Frontal cortex (tissue), 4 donors: Measurements from ENCODE around the gene MAP2K5. TPM values are rescaled to one million over a fixed set of nuclear protein-coding genes. Genes with fewer than 3 reads are reported as not detected.

ENCODE experiments used
- DNase-seq, 2 donors: peaks; one replicate each; pipeline ENCODE4 v3.0.0; 2012; ENCODE audit warnings: low spot score in 2 of 2
- FAIRE-seq: peaks from 2 replicates; lab custom pipeline; 2012; peaks lifted over from hg19 to GRCh38; lab: Jason Lieb, UNC
- total RNA-seq: library from RNA; depleted of rRNA; stranded (reverse); fragments of >200 nt; gene quantifications from one replicate; pipeline ENCODE4 v1.2.3, GENCODE V29; 2014
- donor health status: control.
- donor health status: control.
- donor health status: control.

The MAP2K5 gene
- total RNA-seq, 1 donor from 2014 or later: 11.0 TPM

DNA sequence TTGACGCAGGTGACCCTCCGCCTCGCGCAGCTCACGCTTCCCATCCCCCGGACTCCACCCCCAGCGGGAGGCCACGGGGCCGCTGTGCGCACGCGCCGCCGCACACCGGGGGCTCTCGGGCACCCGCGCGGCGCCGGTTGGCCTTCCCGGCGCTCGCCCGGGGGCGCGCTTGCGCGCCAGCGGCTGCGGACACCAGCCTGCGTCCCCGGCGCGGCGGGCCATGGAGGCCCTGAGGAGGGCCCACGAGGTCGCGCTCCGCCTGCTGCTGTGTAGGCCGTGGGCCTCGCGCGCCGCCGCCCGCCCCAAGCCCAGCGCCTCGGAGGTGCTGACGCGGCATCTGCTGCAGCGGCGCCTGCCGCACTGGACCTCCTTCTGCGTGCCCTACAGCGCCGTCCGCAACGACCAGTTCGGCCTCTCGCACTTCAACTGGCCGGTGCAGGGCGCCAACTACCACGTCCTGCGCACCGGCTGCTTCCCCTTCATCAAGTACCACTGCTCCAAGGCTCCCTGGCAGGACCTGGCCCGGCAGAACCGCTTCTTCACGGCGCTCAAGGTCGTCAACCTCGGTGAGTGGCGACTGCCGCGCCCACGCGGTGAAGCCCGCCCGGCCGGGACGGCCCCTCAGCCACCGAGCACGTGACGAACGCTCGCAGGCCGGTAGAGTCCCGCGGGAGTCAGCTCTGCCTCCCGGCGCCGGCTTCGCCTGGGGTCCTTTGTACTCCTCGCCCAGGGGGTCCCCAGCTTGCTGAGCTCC, 21.3 kb upstream of the MAP2K5 start, which contains the start of gene C15orf61:
TSS of gene C15orf61 (plus strand) at position 103 of the 754 bp plus-strand sequence. CDS start at position 221, 118 bp downstream.
- FAIRE-seq (no peak), DNase-seq (peak; percentile 81 to 88)

DNA sequence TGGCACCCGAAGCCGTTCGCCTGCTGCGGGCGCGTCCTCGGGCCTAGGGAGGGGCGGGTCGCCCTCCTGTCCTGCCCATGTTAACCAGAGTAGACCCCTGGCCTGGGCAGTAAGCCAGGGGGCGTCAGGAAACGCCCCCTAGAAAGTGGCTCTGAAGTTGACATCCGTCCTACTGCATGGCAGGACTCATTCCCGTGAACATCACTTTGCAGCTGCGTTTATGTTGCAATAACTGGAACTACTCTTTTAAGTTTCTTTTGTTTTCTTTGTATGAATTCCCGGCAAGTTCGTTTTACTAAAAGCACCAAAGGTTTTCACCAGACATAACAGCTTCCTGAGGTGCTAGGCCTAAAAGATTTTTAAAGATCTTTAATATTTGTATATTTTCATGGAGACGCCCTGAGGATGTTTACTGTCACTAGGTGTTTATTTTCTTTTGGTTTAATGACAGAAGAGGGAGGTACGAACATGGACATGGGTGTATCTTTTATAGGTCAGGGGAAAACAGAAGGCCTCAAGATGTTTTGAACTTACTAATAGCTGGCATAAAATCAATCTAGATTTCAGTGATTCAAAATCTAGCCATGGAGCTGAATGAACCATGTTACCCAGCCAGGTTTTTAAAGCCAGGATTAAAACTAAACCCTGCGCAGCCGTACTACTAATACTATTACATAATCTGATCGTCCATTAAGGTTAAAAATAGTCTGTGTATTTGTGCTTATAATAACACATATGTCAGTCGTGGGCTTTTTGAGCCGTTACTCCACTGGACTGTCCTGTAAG, 20.5 kb upstream of the MAP2K5 start:
- FAIRE-seq (no peak), DNase-seq (peak in 1 of 2 donors; percentile 24)

DNA sequence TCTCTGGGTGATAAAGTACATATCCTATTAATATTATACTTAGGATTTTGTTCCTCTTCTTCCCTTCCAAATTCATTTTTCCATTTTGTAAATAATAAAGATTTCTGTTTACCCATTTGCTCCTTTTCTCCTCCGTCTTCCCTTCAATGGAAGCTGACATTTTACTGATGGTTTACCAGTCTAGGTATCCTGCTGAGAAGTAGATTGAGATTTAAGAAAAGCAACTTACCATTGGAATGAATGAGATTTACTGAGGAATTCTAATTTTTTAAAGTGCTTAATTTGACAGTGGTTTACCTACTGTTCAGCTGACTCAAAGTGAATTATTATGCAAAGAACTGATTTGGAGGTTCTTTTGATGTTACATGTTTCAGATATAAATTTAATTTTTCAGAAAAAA, 19.2 kb upstream of the MAP2K5 start:
- no peak for DNase-seq
- no peak for FAIRE-seq

DNA sequence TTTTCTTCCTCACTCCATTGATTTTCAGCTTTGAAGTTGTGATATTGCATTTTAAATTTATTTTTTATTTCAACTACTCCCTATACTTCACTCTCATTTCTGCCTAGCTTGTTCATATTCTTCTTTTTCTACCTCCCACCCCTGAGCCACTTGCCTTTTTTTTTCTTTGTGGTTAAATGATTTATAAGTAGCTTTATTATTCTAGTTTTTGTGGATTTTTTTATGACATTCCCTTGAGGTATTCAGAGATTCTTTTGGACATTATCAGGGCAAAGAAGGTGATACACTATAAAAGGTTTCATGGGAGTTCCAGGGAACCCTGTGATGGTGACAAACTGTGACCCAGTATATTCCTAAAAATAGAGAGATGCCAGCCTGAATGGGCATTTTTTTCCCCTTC, 18.3 kb upstream of the MAP2K5 start:
- FAIRE-seq: no peak
- DNase-seq: no peak

DNA sequence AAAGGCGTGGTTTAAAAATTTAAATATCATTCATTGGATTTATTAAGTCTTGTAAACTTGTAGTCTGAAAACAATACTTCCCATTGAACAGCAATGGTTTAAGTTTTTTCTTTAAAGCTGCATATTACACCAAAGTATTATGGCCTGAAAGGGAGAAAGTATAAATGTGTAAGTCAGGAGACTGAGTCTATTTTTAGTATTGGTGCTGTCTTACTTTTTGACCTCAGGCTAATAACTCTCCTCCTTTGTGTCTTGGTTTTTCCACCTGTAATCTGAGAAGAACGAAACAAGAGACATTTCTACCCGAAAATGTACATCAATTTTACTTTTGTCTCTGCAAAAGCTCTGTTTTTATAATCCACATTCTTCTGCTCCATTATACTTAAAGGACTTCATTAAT, 14.0 kb upstream of the MAP2K5 start:
- DNase-seq: no peak
- no peak for FAIRE-seq

DNA sequence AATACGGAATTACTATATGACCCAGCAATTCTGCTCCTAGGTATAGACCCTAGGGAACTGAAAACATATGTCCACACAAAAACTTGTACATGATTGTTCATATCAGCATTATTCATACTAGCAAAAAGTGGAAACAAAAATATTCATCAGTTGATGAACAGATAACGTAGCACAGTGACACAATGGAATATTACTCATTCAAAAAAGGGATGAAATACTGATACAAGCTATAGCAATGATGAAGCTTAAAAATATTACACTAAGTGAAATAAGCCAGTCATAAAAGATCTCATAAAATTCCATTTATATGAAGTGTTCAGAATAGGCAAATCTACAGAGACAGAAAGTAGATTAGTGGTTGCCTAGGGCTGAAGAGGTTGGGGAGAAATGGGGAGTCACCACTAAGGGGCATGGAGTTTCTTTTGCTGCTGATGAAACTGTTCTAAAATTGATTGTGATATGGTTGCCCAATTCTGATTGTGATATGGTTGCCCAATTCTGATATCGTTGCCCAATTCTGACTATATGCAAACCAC, 11.1 kb upstream of the MAP2K5 start:
- DNase-seq (no peak), FAIRE-seq (no peak)

DNA sequence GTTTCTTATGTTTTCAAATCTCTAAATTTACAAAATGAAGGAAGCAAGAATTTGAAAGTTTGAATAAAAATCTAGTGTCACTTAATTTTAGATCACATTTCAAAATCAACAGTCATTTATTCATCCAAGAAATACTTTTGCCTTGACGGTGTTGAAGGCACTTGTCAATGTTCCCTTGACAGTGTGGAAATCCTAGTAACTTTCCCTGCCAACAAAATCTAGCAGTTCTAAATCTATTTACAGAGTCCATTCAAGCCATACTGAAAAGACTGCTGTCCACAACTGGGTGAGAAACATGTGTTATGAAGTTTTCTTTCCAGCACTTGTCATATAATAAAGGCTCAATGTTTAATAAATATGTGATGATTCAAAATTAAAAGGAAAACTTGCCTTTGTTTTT, 8.6 kb upstream of the MAP2K5 start:
- FAIRE-seq (no peak), DNase-seq (no peak)

DNA sequence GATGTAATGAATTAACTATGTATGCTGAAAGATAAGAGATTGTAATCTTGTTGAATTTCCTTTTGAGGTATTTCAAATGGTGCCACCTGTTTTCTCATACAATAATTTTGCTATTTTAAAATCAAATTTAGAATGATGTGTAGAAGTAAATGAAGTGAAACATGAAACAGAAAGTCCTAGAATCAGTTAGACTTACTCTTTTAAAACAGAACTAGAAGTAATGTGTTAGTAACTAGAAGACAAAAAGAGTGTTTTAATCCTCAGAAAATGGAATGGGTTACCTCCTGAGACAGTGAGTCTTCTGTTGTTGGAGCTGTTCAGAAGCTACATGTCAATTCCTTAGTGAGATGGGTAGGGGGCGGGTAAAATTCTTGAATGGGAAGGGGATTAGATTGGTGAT, 8.1 kb upstream of the MAP2K5 start:
- FAIRE-seq (no peak), DNase-seq (no peak)

DNA sequence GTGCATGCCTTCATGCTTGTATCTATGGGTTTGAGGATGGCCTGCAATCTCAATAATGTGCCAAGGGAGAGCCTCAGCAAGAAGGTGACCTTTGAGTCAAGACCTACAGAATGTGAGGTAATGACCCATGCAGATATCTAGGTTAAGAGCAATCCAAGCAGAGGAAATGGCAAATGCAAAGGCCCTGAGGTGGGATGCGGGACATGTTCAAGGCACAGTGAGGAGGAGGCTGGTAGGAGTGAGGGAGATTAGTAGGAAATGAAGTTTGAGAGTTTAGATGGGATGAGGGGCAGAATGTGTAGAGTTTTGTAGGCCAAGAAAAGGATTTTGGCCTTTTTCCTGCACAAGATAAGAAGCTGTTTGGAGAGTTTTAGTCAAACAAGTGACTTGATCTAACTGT, 4.7 kb upstream of the MAP2K5 start:
- DNase-seq: no peak
- no peak for FAIRE-seq

DNA sequence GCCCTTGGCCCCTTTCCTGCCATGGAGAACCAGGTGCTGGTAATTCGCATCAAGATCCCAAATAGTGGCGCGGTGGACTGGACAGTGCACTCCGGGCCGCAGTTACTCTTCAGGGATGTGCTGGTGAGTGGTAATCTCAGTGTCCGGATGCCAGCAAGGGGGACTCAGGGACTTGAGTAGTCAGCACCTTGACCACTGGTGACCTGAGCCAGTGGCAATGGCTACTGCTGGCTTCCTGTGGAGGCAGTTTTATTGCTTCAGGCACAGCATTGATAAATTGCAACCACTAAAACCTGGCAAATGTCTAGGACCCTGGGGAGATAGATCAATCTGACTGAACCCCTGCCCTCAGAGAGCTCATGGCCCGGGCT, 830 bp downstream of the MAP2K5 start:
- DNase-seq: peak; percentile 15 to 37
- no peak for FAIRE-seq

DNA sequence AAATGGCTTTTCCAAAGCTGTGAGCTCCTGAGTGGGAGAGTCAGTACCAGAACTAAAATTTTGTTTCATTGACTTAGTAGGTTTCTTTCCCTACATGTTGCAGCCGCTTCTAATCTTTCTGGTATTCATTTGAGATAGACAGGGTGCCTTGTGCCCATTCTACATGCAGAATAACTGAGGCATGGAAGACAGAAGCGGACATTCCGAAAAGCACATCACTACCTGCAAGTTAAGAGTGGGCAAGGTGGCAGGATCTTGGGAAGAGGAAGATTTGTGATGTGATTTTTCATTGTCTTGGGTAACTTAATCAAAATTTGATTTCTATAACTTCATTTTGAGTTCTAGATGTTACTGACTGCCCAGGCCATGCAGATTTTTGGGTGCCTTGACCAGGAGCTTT, 2.0 kb downstream of the MAP2K5 start:
- FAIRE-seq (no peak), DNase-seq (no peak)

DNA sequence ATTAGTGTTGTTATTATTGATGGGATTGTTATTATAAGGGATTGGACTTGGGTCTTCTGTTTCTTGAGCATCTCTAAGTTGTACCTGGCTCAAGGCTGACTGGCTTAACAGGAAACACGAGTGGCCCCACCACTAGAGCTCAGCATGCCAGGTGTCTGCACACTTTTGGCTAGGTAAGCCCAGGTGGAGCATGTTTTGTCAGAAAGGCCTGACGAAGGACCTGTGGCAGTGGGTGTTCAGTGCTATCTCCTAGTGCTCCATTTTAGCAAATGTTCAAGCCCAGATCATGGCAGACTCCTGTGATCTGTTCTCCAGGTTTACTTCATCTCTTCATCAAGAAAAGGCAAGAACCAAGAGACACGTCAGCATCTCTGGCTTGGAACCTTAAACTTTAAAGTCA, 3.4 kb downstream of the MAP2K5 start:
- FAIRE-seq (no peak), DNase-seq (no peak)

DNA sequence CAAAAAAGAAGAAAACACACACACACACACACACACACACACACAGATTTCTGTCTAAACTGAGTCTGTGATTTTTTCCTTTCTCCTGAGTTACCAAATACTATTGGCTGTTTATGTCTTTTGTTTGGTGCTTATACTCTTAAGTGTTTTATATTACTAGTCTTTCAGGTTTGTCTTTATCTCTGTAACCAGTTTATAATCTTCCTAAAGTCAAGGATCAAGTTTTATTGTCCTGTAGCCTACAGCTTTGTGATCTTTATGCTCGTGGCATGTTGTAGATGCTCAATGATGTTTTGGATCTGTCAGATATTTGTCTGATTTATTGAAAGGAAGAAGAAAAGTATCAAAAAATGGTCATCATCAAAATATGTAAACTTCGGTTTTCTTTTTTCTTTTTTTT, 4.6 kb downstream of the MAP2K5 start:
- DNase-seq: no peak
- no peak for FAIRE-seq

DNA sequence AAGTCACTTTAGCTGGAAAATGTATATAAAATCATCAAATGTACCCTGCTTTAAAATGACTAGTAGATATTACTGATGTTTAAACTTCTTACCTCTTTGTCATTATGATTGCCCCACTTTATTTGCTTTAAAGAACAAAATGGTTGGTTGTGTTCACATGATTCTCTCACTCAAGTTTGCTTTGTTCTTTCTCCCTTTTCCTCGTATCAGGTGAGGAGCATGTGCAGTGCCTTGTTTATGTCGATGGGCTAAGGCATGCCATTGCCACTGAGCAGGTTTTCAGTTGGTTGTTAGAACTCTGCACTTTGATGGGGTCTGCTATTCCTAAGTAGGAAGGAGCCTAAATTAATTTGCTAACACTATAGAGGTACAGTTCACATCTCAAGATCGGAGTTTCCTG, 5.3 kb downstream of the MAP2K5 start:
- no peak for DNase-seq
- no peak for FAIRE-seq

DNA sequence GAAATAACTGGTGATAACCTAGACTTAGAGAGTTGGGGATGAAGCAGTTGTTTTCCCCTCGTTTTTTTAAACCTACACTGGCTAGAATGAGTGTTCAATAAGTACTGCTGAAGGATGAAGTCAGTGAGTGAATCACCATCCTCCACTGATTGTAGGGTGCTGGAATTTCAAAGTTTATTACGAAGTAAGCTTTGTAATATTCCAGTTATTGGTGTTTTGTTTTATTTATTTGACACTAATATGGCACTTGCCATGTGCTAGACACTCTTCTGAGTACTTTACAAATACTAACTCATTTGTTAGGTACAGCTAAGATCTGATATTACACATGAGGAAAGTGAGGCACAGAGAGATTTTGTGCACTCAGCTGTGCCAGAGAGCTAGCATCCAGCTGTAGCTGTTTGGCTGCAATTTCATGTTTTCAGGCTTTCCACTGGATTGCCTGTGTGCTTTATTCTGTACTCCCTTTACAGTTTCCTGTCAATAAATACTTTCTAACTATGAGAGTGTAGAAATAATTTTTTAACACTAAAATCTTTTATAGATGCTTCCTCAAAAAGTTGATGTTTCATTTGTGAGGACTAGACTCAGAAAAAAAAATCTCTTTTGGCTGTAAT, 5.8 kb downstream of the MAP2K5 start:
- no peak for FAIRE-seq
- no peak for DNase-seq

DNA sequence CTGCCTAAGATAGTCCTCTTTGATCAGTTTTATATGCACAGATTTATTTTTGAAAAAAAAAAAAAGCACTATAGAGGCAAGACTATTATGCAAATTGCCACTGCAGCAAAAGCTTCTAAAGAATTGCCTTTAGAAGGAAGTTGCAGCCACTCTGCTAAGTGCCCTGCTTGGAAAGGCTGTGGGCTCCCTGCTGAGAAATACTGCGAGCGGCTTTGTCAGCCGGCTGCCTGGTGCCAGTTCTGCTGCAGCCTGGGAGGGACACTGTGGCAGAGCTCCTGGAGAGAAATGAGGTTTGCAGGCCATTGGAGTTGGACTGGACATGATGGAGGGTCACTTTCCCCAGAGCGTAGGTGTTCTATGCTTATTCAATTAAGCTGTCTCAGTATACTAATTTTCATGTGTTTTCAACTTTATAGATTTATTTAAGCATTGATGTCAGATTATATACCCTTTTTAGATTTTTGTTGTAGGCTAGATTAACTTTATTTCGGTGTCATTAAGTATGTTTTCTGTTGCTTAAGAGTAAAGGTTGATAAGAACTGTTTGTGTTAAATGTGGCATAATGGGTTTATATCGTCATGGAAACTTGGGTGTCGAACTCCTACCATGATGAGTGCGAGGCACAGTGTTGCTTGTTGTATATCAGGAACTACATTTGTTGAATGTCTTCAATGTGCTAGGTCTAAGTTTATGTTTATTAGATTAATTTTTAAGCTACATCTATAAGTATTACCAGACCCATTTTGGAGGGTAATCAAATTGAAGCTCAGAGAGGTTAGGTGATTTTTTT, 6.6 kb downstream of the MAP2K5 start:
- FAIRE-seq (no peak), DNase-seq (peak; percentile 24 to 39)

DNA sequence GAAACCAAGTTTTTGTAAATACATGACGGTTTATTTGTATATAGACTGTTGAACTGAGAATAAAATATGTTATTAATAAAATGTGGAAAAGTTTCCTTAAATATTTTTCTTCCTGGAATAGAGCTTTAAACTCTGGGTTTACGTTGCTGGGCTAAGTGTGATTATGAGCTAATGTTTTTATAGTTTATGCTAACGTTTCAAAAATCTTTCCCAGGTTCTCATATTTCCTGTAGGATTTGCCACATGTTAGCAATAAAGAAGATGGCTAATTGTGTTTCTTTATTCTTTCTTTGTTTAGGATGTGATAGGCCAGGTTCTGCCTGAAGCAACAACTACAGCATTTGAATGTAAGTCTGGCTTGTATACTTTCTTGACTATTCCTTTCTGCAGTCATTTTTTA, 7.2 kb downstream of the MAP2K5 start:
- FAIRE-seq (no peak), DNase-seq (no peak)

DNA sequence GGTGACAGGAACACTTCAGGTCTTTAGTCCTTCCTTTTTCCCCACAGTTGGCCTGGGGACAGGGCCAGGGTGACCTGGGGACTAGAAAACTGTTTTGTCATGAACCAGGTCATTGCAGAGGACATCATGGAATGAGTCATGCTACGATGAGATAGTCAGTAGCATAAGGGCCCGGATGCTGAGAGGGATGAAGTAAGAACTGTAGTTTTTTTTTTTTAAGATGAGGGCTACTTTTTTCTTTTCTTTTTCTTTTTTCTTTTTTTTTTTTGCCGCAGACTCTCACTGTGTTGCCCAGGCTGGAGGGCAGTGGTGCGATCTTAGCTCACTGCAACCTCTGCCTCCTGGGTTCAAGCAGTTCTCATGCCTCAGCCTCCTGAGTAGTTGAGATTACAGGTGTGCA, 8.0 kb downstream of the MAP2K5 start:
- DNase-seq (no peak), FAIRE-seq (no peak)

DNA sequence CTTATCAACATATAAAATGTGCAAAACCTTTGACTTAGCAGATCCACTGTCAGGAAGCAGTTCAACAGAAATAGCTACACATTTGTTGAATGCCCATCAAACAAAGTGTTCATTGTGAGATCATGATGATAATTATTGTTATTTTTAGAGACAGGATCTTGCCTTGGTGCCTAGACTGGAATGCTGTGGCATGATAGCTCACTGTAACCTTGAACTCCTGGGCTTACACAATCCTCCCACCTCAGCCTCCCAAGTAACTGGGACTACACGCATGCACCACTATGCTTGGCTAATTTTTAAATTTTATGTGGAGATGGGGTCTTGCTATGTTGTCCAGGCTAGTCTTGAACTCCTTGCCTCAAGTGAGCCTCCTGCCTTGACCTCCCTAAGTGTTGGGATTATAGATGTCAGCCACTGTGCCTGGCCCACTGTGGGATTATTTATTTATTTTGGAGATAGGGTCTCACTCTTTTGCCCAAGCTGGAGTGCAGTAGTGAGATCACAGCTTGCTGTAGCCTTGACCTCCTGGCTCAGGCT, 8.8 kb downstream of the MAP2K5 start:
- no peak for FAIRE-seq
- DNase-seq: no peak

DNA sequence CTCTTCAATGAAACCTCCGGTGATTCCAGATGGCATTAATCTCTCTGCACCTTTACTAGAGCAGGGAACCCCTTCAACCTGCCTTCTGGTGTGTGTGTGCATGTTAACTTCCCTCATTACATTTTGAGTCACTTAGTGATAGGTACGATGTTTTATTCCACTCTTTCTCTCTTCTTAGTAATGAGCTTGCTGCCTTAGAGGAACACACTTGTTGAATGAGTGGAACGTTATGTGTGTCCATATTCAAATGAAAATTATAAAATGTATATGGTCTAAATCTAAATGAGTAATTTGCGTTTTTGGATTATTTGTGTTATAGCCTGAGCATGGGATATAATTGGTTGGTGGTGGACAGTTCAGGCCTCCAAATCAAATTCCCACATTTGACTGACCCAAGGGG, 12.1 kb downstream of the MAP2K5 start:
- DNase-seq (no peak), FAIRE-seq (no peak)
